ENCODE data around the gene RNF34. TPM values are rescaled to one million over a fixed set of nuclear protein-coding genes. Genes with fewer than 3 reads are reported as not detected.
"Not testable (repeated sequence)": the region's sequence is repeated elsewhere in the genome, so short reads cannot be mapped to it uniquely, and the experiment has no call there.

Gene RNF34
- total RNA-seq, 1 experiment from 2014 or later, result 40.9 TPM

DNA sequence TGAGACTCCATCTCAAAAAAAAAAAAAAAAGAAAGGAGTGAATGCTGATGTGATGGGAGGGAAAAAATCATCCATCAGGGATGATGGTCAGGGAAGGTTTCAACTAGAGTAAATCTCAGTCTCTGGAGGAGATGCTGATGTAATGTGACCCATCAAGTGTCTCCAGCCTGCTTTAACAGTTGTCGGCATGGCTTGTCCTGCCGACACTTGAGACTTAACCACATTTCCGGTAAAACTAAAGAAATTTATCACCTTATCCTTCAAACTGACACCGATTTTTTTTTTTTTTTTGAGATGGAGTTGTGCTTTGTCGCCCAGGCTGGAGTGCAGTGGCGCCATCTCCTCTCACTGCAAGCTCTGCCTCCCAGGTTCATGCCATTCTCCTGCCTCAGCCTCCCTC lies 26.2 kb upstream of the RNF34 start:
- no peak overlapping the region for H3K4me3 Mint-ChIP-seq (ENCODE audit: unreplicated experiment)
- no peak overlapping the region for H3K27ac Mint-ChIP-seq (ENCODE audit: low read depth, unreplicated experiment)
- intact Hi-C loops (cut with micrococcal nuclease), result no loop called here
- no TSS peak for BruUV-seq (replicated peaks)
- H3K27me3 Mint-ChIP-seq (ENCODE audit: insufficient read depth, unreplicated experiment), result no peaks in the 10 kb centered on the region
- POLR2A ChIA-PET, result interaction anchor here (0.9 kb wide), 1 partner anchor 19 kb away, joined by 4 read pairs; no protein-coding TSS in a partner anchor
- H3K36me3 Mint-ChIP-seq (ENCODE audit: insufficient read depth, unreplicated experiment), result no peaks in the 10 kb centered on the region
- CTCF ChIA-PET, result interaction anchor here (0.6 to 0.7 kb wide), 4 partner anchors 102 to 301 kb away, joined by 3 to 8 read pairs (median 3); no protein-coding TSS in a partner anchor
- no peaks in the 10 kb centered on the region for H3K4me1 Mint-ChIP-seq (ENCODE audit: insufficient read depth, unreplicated experiment)
- DNase-seq (ENCODE audit: unreplicated experiment), result no peak
- no peak for TF ChIP-seq CTCF (IDR thresholded peaks at IDR 0.05; ENCODE audit: unreplicated experiment)
- H3K9me3 Mint-ChIP-seq (ENCODE audit: unreplicated experiment), result no peaks in the 10 kb centered on the region

DNA sequence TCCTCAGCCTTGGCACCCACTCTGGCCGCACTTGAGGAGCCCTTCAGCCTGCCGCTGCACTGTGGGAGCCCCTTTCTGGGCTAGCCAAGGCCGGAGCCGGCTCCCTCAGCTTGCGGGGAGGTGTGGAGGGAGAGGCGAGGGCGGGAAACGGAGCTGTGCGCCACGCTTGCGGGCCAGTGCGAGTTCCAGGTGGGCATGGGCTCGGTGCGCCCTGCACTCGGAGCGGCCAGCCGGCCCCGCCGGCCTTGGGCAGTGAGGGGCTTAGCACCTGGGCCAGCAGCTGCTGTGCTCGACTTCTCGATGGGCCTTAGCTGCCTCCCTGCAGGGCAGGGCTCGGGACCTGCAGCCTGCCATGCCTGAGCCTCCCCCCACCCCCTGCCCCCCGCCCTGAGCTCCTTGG lies 25.6 kb upstream of the RNF34 start:
- ChIA-PET POLR2A (interaction anchor here (0.7 kb wide), 1 partner anchor 10 kb away, joined by 4 read pairs; no protein-coding TSS in a partner anchor), CTCF (interaction anchor here (0.6 to 1.0 kb wide), 4 partner anchors 101 to 962 kb away, joined by 3 to 5 read pairs (median 4); no protein-coding TSS in a partner anchor)
- BruUV-seq (replicated peaks); H3K9me3 Mint-ChIP-seq (ENCODE audit: unreplicated experiment); H3K4me1 Mint-ChIP-seq (ENCODE audit: insufficient read depth, unreplicated experiment); H3K27ac Mint-ChIP-seq (ENCODE audit: low read depth, unreplicated experiment); H3K27me3 Mint-ChIP-seq (ENCODE audit: insufficient read depth, unreplicated experiment); H3K4me3 Mint-ChIP-seq (ENCODE audit: unreplicated experiment); H3K36me3 Mint-ChIP-seq (ENCODE audit: insufficient read depth, unreplicated experiment); intact Hi-C loops (cut with micrococcal nuclease); DNase-seq (ENCODE audit: unreplicated experiment): not testable (repeated sequence)

DNA sequence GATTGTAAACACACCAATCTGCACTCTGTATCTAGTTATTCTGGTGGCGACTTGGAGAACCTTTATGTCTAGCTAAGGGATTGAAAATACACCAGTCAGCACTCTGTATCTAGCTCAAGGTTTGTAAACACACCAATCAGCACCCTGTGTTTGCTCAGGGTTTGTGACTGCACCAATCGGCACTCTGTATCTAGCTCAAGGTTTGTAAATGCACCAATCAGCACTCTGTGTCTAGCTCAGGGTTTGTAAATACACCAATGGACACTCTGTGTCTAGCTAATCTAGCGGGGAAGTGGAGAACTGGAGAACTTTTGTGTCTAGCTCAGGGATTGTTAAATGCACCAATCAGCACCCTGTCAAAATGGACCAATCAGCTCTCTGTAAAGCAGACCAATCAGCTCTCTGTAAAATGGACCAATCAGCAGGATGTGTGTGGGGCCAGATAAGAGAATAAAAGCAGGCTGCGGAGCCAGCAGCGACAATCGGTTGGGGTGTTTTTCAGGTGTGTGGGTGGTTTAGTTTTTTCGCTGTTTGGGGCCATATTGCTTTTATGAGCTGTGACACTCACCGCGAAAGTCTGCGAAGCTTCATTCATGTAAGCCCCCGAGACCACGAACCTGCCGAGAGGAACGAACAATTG lies 24.9 kb upstream of the RNF34 start:
- H3K4me3 Mint-ChIP-seq (ENCODE audit: unreplicated experiment); H3K4me1 Mint-ChIP-seq (ENCODE audit: insufficient read depth, unreplicated experiment); H3K27me3 Mint-ChIP-seq (ENCODE audit: insufficient read depth, unreplicated experiment); H3K9me3 Mint-ChIP-seq (ENCODE audit: unreplicated experiment); H3K36me3 Mint-ChIP-seq (ENCODE audit: insufficient read depth, unreplicated experiment); intact Hi-C loops (cut with micrococcal nuclease); BruUV-seq (replicated peaks); DNase-seq (ENCODE audit: unreplicated experiment); H3K27ac Mint-ChIP-seq (ENCODE audit: low read depth, unreplicated experiment): not testable (repeated sequence)
- ChIA-PET POLR2A (interaction anchor here (0.6 to 1.0 kb wide), 3 partner anchors 11 to 236 kb away, joined by 4 to 5 read pairs (median 4); partner anchors contain the start of gene RNF34), CTCF (interaction anchor here (0.5 to 1.1 kb wide), 4 partner anchors 22 to 309 kb away, joined by 3 to 4 read pairs (median 4); no protein-coding TSS in a partner anchor)

DNA sequence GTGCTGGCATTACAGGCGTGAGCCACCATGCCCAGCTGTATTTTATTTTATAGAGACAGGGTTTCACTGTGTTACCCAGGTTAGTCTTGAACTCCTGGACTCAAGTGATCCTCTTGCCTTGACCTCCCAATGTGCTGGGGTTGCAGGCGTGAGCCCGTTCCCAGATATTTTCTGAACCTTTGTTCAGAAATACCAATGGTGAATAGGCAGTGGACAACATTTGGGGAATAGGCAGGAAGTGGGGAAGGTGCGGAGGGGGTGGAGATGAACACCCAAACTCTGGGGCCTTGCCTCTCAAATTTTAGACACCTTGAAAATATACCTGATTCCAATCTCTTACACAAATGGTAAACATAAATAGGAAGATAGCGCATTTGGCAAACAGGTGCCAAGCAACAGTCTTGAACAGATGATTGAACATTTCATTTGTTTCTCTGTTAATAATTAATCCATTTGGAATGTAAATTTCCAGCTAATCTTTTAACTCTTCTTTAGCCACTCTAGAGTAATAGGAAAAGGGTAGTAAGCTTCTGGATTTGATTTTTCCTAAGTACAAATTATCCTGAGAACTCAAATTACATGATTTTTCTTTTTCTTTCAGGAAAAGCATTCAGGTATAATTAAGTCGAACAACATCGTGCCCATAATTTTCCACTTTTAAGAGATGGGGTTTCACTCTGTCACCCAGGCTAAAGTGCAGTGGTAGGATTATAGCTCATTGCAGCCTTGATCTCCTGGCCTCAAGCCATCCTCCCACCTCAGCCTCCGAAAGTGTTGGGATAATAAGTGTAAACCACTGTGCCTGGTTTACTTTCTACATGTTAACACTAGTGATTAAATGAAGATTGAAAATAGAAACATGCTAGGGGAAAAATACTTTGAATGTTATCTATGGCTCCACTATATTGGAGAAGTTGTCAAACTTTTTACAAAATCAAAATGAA lies 22.9 kb upstream of the RNF34 start:
- no TSS peak for BruUV-seq (replicated peaks)
- ChIA-PET POLR2A (no interaction called here), CTCF (no interaction called here)
- Mint-ChIP-seq H3K27me3 (ENCODE audit: insufficient read depth, unreplicated experiment) (no peaks in the 10 kb centered on the region), H3K4me3 (ENCODE audit: unreplicated experiment) (no peak overlapping the region), H3K4me1 (ENCODE audit: insufficient read depth, unreplicated experiment) (no peaks in the 10 kb centered on the region), H3K9me3 (ENCODE audit: unreplicated experiment) (no peaks in the 10 kb centered on the region), H3K36me3 (ENCODE audit: insufficient read depth, unreplicated experiment) (no peaks in the 10 kb centered on the region), H3K27ac (ENCODE audit: low read depth, unreplicated experiment) (no peak overlapping the region)
- no peak for TF ChIP-seq CTCF (IDR thresholded peaks at IDR 0.05; ENCODE audit: unreplicated experiment)
- no peak for DNase-seq (ENCODE audit: unreplicated experiment)
- intact Hi-C loops (cut with micrococcal nuclease), result no loop called here

DNA sequence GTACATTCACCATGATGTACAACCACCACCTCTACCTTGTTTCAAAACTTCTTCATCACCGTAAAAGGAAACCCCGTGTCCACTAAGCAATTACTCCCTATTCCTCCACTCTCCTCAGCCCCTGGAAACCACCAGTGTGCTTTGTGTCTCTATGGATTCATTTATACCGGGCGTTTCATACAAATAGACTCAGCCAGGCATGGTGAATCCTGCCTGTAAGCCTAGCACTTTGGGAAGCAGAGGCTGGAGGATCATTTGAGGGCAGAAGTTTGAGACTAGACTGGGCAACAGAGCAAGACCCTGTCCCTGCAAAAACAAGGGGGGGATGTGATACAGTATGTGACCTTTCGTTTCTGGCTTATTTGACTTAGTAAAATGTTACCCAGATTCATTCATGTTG lies 21.2 kb upstream of the RNF34 start:
- H3K4me1 Mint-ChIP-seq (ENCODE audit: insufficient read depth, unreplicated experiment), result no peaks in the 10 kb centered on the region
- no peaks in the 10 kb centered on the region for H3K27me3 Mint-ChIP-seq (ENCODE audit: insufficient read depth, unreplicated experiment)
- H3K27ac Mint-ChIP-seq (ENCODE audit: low read depth, unreplicated experiment), result no peak overlapping the region
- H3K36me3 Mint-ChIP-seq (ENCODE audit: insufficient read depth, unreplicated experiment), result no peaks in the 10 kb centered on the region
- ChIA-PET CTCF (no interaction called here), POLR2A (no interaction called here)
- DNase-seq (ENCODE audit: unreplicated experiment), result no peak
- intact Hi-C loops (cut with micrococcal nuclease), result no loop called here
- TF ChIP-seq CTCF (IDR thresholded peaks at IDR 0.05; ENCODE audit: unreplicated experiment), result no peak
- no peaks in the 10 kb centered on the region for H3K9me3 Mint-ChIP-seq (ENCODE audit: unreplicated experiment)
- BruUV-seq (replicated peaks), result no TSS peak
- no peak overlapping the region for H3K4me3 Mint-ChIP-seq (ENCODE audit: unreplicated experiment)
